ENCODE results near the gene FAM107B. TPM values are rescaled to one million over a fixed set of nuclear protein-coding genes. Genes with fewer than 3 reads are reported as not detected.

FAM107B gene
- total and polyA plus RNA-seq, 10 of the 15 experiments (the other 5 are each of a cell fraction or from before 2014, with no cell fraction given): 22.9 to 162 (median 86.6) TPM

GRCh38 chr10:14613588-14613920, 161.1 kb downstream of the FAM107B start (continued):
- TF ChIP-seq E2F8 (IDR thresholded peaks at IDR 0.05; ENCODE audit: low read depth, partially characterized antibody) (no peak), HDAC2 (IDR thresholded peaks at IDR 0.05) (no peak), CEBPB (IDR thresholded peaks at IDR 0.05; ENCODE audit: borderline replicate concordance in 1 of 2, low read depth in 2 of 2, low read length in 2 of 2) (no peak), NR2F1 (conservative IDR thresholded peaks at IDR 0.05) (no peak), ZNF592 (IDR thresholded peaks at IDR 0.05) (no peak), EGR1 (IDR thresholded peaks at IDR 0.05; ENCODE audit: borderline replicate concordance in 1 of 2, low read depth in 2 of 2, low read length in 2 of 2) (no peak), POLR2AphosphoS5 (IDR thresholded peaks at IDR 0.05; ENCODE audit: low read length) (no peak), E4F1 (IDR thresholded peaks at IDR 0.05; ENCODE audit: borderline replicate concordance, partially characterized antibody) (no peak), ASH2L (IDR thresholded peaks at IDR 0.05; ENCODE audit: borderline replicate concordance, low read depth) (no peak), KAT2A (conservative IDR thresholded peaks at IDR 0.05; ENCODE audit: control insufficient read depth, low read depth, low read length) (no peak)

Measured in GM12878 (cell line).